Measurements from ENCODE around the gene BICD1. TPM values are rescaled to one million over a fixed set of nuclear protein-coding genes. Genes with fewer than 3 reads are reported as not detected.

The BICD1 gene
- total and polyA plus RNA-seq, 2 donors (not counting 1 experiment from before 2014, with no cell fraction given): 15.2 to 93.5 TPM

- Mint-ChIP-seq H3K27me3 (peaks cover 6% of the 10 kb centered on the region), H3K9me3 (ENCODE audit: insufficient read depth) (peaks cover 13% of the 10 kb centered on the region), H3K4me3 (no peak overlapping the region), H3K27ac (no peak overlapping the region), H3K4me1 (no peaks in the 10 kb centered on the region)
- TF ChIP-seq, protein P1, sequence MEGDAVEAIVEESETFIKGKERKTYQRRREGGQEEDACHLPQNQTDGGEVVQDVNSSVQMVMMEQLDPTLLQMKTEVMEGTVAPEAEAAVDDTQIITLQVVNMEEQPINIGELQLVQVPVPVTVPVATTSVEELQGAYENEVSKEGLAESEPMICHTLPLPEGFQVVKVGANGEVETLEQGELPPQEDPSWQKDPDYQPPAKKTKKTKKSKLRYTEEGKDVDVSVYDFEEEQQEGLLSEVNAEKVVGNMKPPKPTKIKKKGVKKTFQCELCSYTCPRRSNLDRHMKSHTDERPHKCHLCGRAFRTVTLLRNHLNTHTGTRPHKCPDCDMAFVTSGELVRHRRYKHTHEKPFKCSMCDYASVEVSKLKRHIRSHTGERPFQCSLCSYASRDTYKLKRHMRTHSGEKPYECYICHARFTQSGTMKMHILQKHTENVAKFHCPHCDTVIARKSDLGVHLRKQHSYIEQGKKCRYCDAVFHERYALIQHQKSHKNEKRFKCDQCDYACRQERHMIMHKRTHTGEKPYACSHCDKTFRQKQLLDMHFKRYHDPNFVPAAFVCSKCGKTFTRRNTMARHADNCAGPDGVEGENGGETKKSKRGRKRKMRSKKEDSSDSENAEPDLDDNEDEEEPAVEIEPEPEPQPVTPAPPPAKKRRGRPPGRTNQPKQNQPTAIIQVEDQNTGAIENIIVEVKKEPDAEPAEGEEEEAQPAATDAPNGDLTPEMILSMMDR (IDR thresholded peaks at IDR 0.05): no peak
- TF ChIP-seq EZH2 (IDR thresholded peaks at IDR 0.05; ENCODE audit: borderline replicate concordance, insufficient read depth, low read depth, low read length, poor library complexity, severe bottlenecking): no peak
- H3K9ac ChIP-seq (ENCODE audit: low read length): no peak overlapping the region
- peaks cover 0 to under 1% (median 0%) of the 10 kb centered on the region in 3 donors for H3K9me3 ChIP-seq (ENCODE audit: control extremely low read depth in 1 of 3, control insufficient read depth in 2 of 3, insufficient read depth in 1 of 3, low read length in 2 of 3)
- no peak overlapping the region for H3K4me2 ChIP-seq (replicated peaks; ENCODE audit: low read depth, low read length, poor library complexity, severe bottlenecking)
- H3K27ac ChIP-seq (ENCODE audit: low read length in 2 of 2): no peak overlapping the region
- DNase-seq (no peak), ATAC-seq (ENCODE audit: low read depth) (no peak)
- no peaks in the 10 kb centered on the region for H3K27me3 ChIP-seq (replicated peaks in 1 of 4; ENCODE audit: control extremely low read depth in 1 of 4, control insufficient read depth in 3 of 4, insufficient read depth in 4 of 4, low read length in 3 of 4)
- H2AFZ ChIP-seq (ENCODE audit: insufficient read depth, low read depth, low read length, poor library complexity, severe bottlenecking): no peak overlapping the region
- H3K79me2 ChIP-seq (ENCODE audit: control insufficient read depth, insufficient read depth, low read length): no peaks in the 10 kb centered on the region
- ChIA-PET POLR2A (no interaction called here), CTCF (no interaction called here)
- no peaks in the 10 kb centered on the region for H3K4me1 ChIP-seq (ENCODE audit: control insufficient read depth in 2 of 2, insufficient read depth in 2 of 2, low read length in 2 of 2)
- intact Hi-C loops (cut with micrococcal nuclease): no loop called here
- no peaks in the 10 kb centered on the region for H4K20me1 ChIP-seq (ENCODE audit: control insufficient read depth, insufficient read depth, low read length, poor library complexity, severe bottlenecking)
- no peak overlapping the region for H3K4me3 ChIP-seq (ENCODE audit: control extremely low read depth in 1 of 5, extremely low read depth in 1 of 5, insufficient read depth in 1 of 5, low read depth in 2 of 5, low read length in 4 of 5)
- no peaks in the 10 kb centered on the region for H3K36me3 ChIP-seq (replicated peaks in 1 of 2; ENCODE audit: control extremely low read depth in 1 of 2, control insufficient read depth in 1 of 2, extremely low read depth in 1 of 2, insufficient read depth in 2 of 2, low read length in 1 of 2)
Observed at GRCh38 chr12:32423559-32423958, 316.9 kb downstream of the BICD1 start.

- Histone ChIP-seq H3K9ac (ENCODE audit: low read length) (no peak overlapping the region), H3K4me2 (replicated peaks; ENCODE audit: low read depth, low read length, poor library complexity, severe bottlenecking) (no peak overlapping the region), H2AFZ (ENCODE audit: insufficient read depth, low read depth, low read length, poor library complexity, severe bottlenecking) (no peak overlapping the region), H3K79me2 (ENCODE audit: control insufficient read depth, insufficient read depth, low read length) (no peaks in the 10 kb centered on the region), H3K27me3 (replicated peaks in 1 of 4; ENCODE audit: control extremely low read depth in 1 of 4, control insufficient read depth in 3 of 4, insufficient read depth in 4 of 4, low read length in 3 of 4) (no peaks in the 10 kb centered on the region), H3K27ac (ENCODE audit: low read length in 2 of 2) (no peak overlapping the region), H4K20me1 (ENCODE audit: control insufficient read depth, insufficient read depth, low read length, poor library complexity, severe bottlenecking) (no peaks in the 10 kb centered on the region), H3K36me3 (replicated peaks in 1 of 2; ENCODE audit: control extremely low read depth in 1 of 2, control insufficient read depth in 1 of 2, extremely low read depth in 1 of 2, insufficient read depth in 2 of 2, low read length in 1 of 2) (no peaks in the 10 kb centered on the region), H3K4me3 (ENCODE audit: control extremely low read depth in 1 of 5, extremely low read depth in 1 of 5, insufficient read depth in 1 of 5, low read depth in 2 of 5, low read length in 4 of 5) (no peak overlapping the region), H3K9me3 (ENCODE audit: control extremely low read depth in 1 of 3, control insufficient read depth in 2 of 3, insufficient read depth in 1 of 3, low read length in 2 of 3) (peaks cover 0 to 6% (median 0%) of the 10 kb centered on the region in 3 donors), H3K4me1 (ENCODE audit: control insufficient read depth in 2 of 2, insufficient read depth in 2 of 2, low read length in 2 of 2) (no peaks in the 10 kb centered on the region)
- Mint-ChIP-seq H3K4me1 (no peaks in the 10 kb centered on the region), H3K27ac (no peak overlapping the region), H3K27me3 (peaks cover 17% of the 10 kb centered on the region), H3K4me3 (no peak overlapping the region), H3K9me3 (ENCODE audit: insufficient read depth) (peaks cover 15% of the 10 kb centered on the region)
- intact Hi-C loops (cut with micrococcal nuclease): no loop called here
- CTCF ChIA-PET: interaction anchor here (0.6 kb wide), 1 partner anchor 57 kb away, joined by 3 read pairs; no protein-coding TSS in a partner anchor
- POLR2A ChIA-PET: no interaction called here
- TF ChIP-seq, protein P1 (IDR thresholded peaks at IDR 0.05): no peak
- no peak for TF ChIP-seq EZH2 (IDR thresholded peaks at IDR 0.05; ENCODE audit: borderline replicate concordance, insufficient read depth, low read depth, low read length, poor library complexity, severe bottlenecking)
- WGBS (ENCODE audit: insufficient coverage): 96% methylated on average over 3 of the region's 6 CpGs
- no peak for ATAC-seq (ENCODE audit: low read depth)
- DNase-seq: no peak
Observed at GRCh38 chr12:32431025-32431424, 324.4 kb downstream of the BICD1 start.

Small RNA genes within 50 kb of the gene (small RNA-seq; reads per million reads assigned to genes)
- gene AC048344.2 (ENCODE audit: insufficient read length, low read depth, low replicate concordance): not detected
- not detected for gene AC048344.3 (ENCODE audit: insufficient read length, low read depth, low replicate concordance)
- not detected for gene RF00019 (ENCODE audit: insufficient read length, low read depth, low replicate concordance)

Other genes starting within 250 kb of the BICD1 start
- gene RESF1, start 147.4 kb upstream of the BICD1 start, total RNA-seq: 350 and 352 TPM in 2 replicates
- gene RESF1, start 147.4 kb upstream of the BICD1 start, polyA plus RNA-seq: 44.7 and 47.3 TPM in 2 replicates